ENCODE data around the gene CD19.

CD19 gene

GRCh38 chr16:28899882-28900590 lies 31.7 kb upstream of the CD19 start:
- Histone ChIP-seq H3K36me3 (ENCODE audit: control insufficient read depth, insufficient read depth, low read length) (peaks cover under 1% of the 10 kb centered on the region), H3K27me3 (ENCODE audit: control insufficient read depth, insufficient read depth, low read length) (no peaks in the 10 kb centered on the region), H3K4me1 (ENCODE audit: control insufficient read depth, insufficient read depth, low read length) (no peaks in the 10 kb centered on the region), H3K27ac (ENCODE audit: low read depth, low read length) (no peak overlapping the region), H3K9ac (ENCODE audit: low read length) (no peak overlapping the region), H3K4me3 (ENCODE audit: low read length) (no peak overlapping the region)

GRCh38 chr16:28900601-28901000 lies 31.2 kb upstream of the CD19 start:
- H3K36me3 ChIP-seq (ENCODE audit: control insufficient read depth, insufficient read depth, low read length): peaks cover 4% of the 10 kb centered on the region
- H3K27ac ChIP-seq (ENCODE audit: low read depth, low read length): no peak overlapping the region
- H3K27me3 ChIP-seq (ENCODE audit: control insufficient read depth, insufficient read depth, low read length): no peaks in the 10 kb centered on the region

GRCh38 chr16:28901862-28902261 lies 29.9 kb upstream of the CD19 start:
- Histone ChIP-seq H3K4me3 (ENCODE audit: low read length) (no peak overlapping the region), H3K27ac (ENCODE audit: low read depth, low read length) (no peak overlapping the region), H3K4me1 (ENCODE audit: control insufficient read depth, insufficient read depth, low read length) (no peaks in the 10 kb centered on the region), H3K27me3 (ENCODE audit: control insufficient read depth, insufficient read depth, low read length) (no peaks in the 10 kb centered on the region), H3K9ac (ENCODE audit: low read length) (no peak overlapping the region), H3K36me3 (ENCODE audit: control insufficient read depth, insufficient read depth, low read length) (peaks cover 4% of the 10 kb centered on the region)

More at GRCh38 chr16:28900601-28901000, 31.2 kb upstream of the CD19 start:
- Histone ChIP-seq H3K4me3 (ENCODE audit: low read length) (no peak overlapping the region), H3K4me1 (ENCODE audit: control insufficient read depth, insufficient read depth, low read length) (no peaks in the 10 kb centered on the region), H3K9ac (ENCODE audit: low read length) (no peak overlapping the region)

GRCh38 chr16:28902909-28903308 lies 28.9 kb upstream of the CD19 start:
- Histone ChIP-seq H3K9ac (ENCODE audit: low read length) (no peak overlapping the region), H3K4me3 (ENCODE audit: low read length) (no peak overlapping the region), H3K27ac (ENCODE audit: low read depth, low read length) (no peak overlapping the region), H3K36me3 (ENCODE audit: control insufficient read depth, insufficient read depth, low read length) (peaks cover 4% of the 10 kb centered on the region), H3K27me3 (ENCODE audit: control insufficient read depth, insufficient read depth, low read length) (no peaks in the 10 kb centered on the region), H3K4me1 (ENCODE audit: control insufficient read depth, insufficient read depth, low read length) (no peaks in the 10 kb centered on the region)

- Histone ChIP-seq H3K4me1 (ENCODE audit: control insufficient read depth, insufficient read depth, low read length) (no peaks in the 10 kb centered on the region), H3K36me3 (ENCODE audit: control insufficient read depth, insufficient read depth, low read length) (peaks cover 7% of the 10 kb centered on the region), H3K27me3 (ENCODE audit: control insufficient read depth, insufficient read depth, low read length) (no peaks in the 10 kb centered on the region), H3K9ac (ENCODE audit: low read length) (no peak overlapping the region), H3K27ac (ENCODE audit: low read depth, low read length) (no peak overlapping the region), H3K4me3 (ENCODE audit: low read length) (no peak overlapping the region)
These were observed 28.3 kb upstream of the CD19 start for GRCh38 chr16:28903344-28904042.

GRCh38 chr16:28904363-28904762 lies 27.4 kb upstream of the CD19 start:
- Histone ChIP-seq H3K4me3 (ENCODE audit: low read length) (no peak overlapping the region), H3K27ac (ENCODE audit: low read depth, low read length) (no peak overlapping the region), H3K27me3 (ENCODE audit: control insufficient read depth, insufficient read depth, low read length) (no peaks in the 10 kb centered on the region), H3K36me3 (ENCODE audit: control insufficient read depth, insufficient read depth, low read length) (peaks cover 10% of the 10 kb centered on the region), H3K4me1 (ENCODE audit: control insufficient read depth, insufficient read depth, low read length) (no peaks in the 10 kb centered on the region), H3K9ac (ENCODE audit: low read length) (no peak overlapping the region)

GRCh38 chr16:28904828-28905227 lies 26.9 kb upstream of the CD19 start:
- H3K36me3 ChIP-seq (ENCODE audit: control insufficient read depth, insufficient read depth, low read length): peaks cover 10% of the 10 kb centered on the region
- H3K27me3 ChIP-seq (ENCODE audit: control insufficient read depth, insufficient read depth, low read length): no peaks in the 10 kb centered on the region
- no peaks in the 10 kb centered on the region for H3K4me1 ChIP-seq (ENCODE audit: control insufficient read depth, insufficient read depth, low read length)
- H3K4me3 ChIP-seq (ENCODE audit: low read length): no peak overlapping the region
- no peak overlapping the region for H3K27ac ChIP-seq (ENCODE audit: low read depth, low read length)
- no peak overlapping the region for H3K9ac ChIP-seq (ENCODE audit: low read length)

GRCh38 chr16:28905229-28905754 lies 26.5 kb upstream of the CD19 start:
- Histone ChIP-seq H3K27ac (ENCODE audit: low read depth, low read length) (no peak overlapping the region), H3K4me1 (ENCODE audit: control insufficient read depth, insufficient read depth, low read length) (no peaks in the 10 kb centered on the region), H3K36me3 (ENCODE audit: control insufficient read depth, insufficient read depth, low read length) (peaks cover 10% of the 10 kb centered on the region), H3K4me3 (ENCODE audit: low read length) (no peak overlapping the region), H3K27me3 (ENCODE audit: control insufficient read depth, insufficient read depth, low read length) (no peaks in the 10 kb centered on the region), H3K9ac (ENCODE audit: low read length) (no peak overlapping the region)

GRCh38 chr16:28905800-28906372 lies 25.9 kb upstream of the CD19 start:
- no peak overlapping the region for H3K4me3 ChIP-seq (ENCODE audit: low read length)
- peaks cover 10% of the 10 kb centered on the region for H3K36me3 ChIP-seq (ENCODE audit: control insufficient read depth, insufficient read depth, low read length)
- no peaks in the 10 kb centered on the region for H3K27me3 ChIP-seq (ENCODE audit: control insufficient read depth, insufficient read depth, low read length)
- no peak overlapping the region for H3K27ac ChIP-seq (ENCODE audit: low read depth, low read length)
- H3K4me1 ChIP-seq (ENCODE audit: control insufficient read depth, insufficient read depth, low read length): no peaks in the 10 kb centered on the region
- no peak overlapping the region for H3K9ac ChIP-seq (ENCODE audit: low read length)

GRCh38 chr16:28910086-28911031 lies 21.4 kb upstream of the CD19 start:
- Histone ChIP-seq H3K36me3 (ENCODE audit: control insufficient read depth, insufficient read depth, low read length) (peaks cover 10% of the 10 kb centered on the region), H3K27ac (ENCODE audit: low read depth, low read length) (no peak overlapping the region), H3K4me3 (ENCODE audit: low read length) (no peak overlapping the region), H3K4me1 (ENCODE audit: control insufficient read depth, insufficient read depth, low read length) (no peaks in the 10 kb centered on the region), H3K9ac (ENCODE audit: low read length) (no peak overlapping the region), H3K27me3 (ENCODE audit: control insufficient read depth, insufficient read depth, low read length) (no peaks in the 10 kb centered on the region)

- peaks cover 11% of the 10 kb centered on the region for H3K36me3 ChIP-seq (ENCODE audit: control insufficient read depth, insufficient read depth, low read length)
- H3K27ac ChIP-seq (ENCODE audit: low read depth, low read length): no peak overlapping the region
- no peak overlapping the region for H3K9ac ChIP-seq (ENCODE audit: low read length)
- H3K27me3 ChIP-seq (ENCODE audit: control insufficient read depth, insufficient read depth, low read length): no peaks in the 10 kb centered on the region
- H3K4me1 ChIP-seq (ENCODE audit: control insufficient read depth, insufficient read depth, low read length): no peaks in the 10 kb centered on the region
- H3K4me3 ChIP-seq (ENCODE audit: low read length): no peak overlapping the region
These were observed 19.2 kb upstream of the CD19 start for GRCh38 chr16:28912558-28912957.

All from rectal smooth muscle tissue (tissue), 1 donor.